Neural cell (in vitro differentiated cells): ENCODE measurements around the gene REL. TPM values are rescaled to one million over a fixed set of nuclear protein-coding genes. Genes with fewer than 3 reads are reported as not detected.
A peak's percentile ranks its signal among the peaks of the same experiment; 100 is the strongest.

ENCODE experiments used
- H2AFZ ChIP-seq: fragments of 200-600, 300-800 bp; sonication (generic), shearing (Covaris generic); 2 replicates; pipeline ENCODE4 v1.6.0; 2014; ENCODE audit warnings: low read depth, mild to moderate bottlenecking, antibody characterized with exemption, low read length, moderate library complexity
- H3F3A ChIP-seq: fragments of 200-600 bp; shearing (Covaris generic); 2 replicates; pipeline ENCODE4 v1.6.1; 2016; ENCODE audit warnings: mild to moderate bottlenecking, moderate library complexity, mixed read lengths, antibody characterized with exemption, low read length; ENCODE audit not compliant: insufficient read depth, poor library complexity, severe bottlenecking
- H3K27ac ChIP-seq: fragments of 200-600, 300-800 bp; sonication (generic), shearing (Covaris generic); 2 replicates; pipeline ENCODE4 v1.5.1; 2014; ENCODE audit warnings: mild to moderate bottlenecking, low read length, moderate library complexity
- H3K27me3 ChIP-seq: fragments of 300-800, 200-600 bp; sonication (generic), shearing (Covaris generic); 2 replicates; pipeline ENCODE4 v1.6.0; 2014; ENCODE audit warnings: mild to moderate bottlenecking, low read depth, low read length, moderate library complexity; ENCODE audit not compliant: insufficient read depth
- H3K36me3 ChIP-seq: fragments of 300-800, 200-600 bp; sonication (generic), shearing (Covaris generic); 2 replicates; pipeline ENCODE4 v1.5.1; 2014; ENCODE audit warnings: mild to moderate bottlenecking, antibody characterized with exemption, low read length, moderate library complexity; ENCODE audit not compliant: insufficient read depth
- H3K4me2 ChIP-seq: fragments of 300-800, 200-600 bp; sonication (generic), shearing (Covaris generic); 2 replicates; pipeline ENCODE4 v1.6.0; 2014; ENCODE audit warnings: mild to moderate bottlenecking, low read length
- H3K4me3 ChIP-seq: fragments of 300-800, 200-600 bp; sonication (generic), shearing (Covaris generic); 2 replicates; pipeline ENCODE4 v1.5.1; 2014; ENCODE audit warnings: mild to moderate bottlenecking, low read length, moderate library complexity
- H3K79me2 ChIP-seq: fragments of 200-600 bp; shearing (Covaris generic); replicated peaks from 2 replicates; pipeline ENCODE4 v1.6.0; 2014; ENCODE audit warnings: mild to moderate bottlenecking, low read length, moderate library complexity; ENCODE audit not compliant: insufficient read depth
- H3K9ac ChIP-seq: fragments of 300-800, 200-600 bp; sonication (generic), shearing (Covaris generic); 2 replicates; pipeline ENCODE4 v1.6.1; 2016; ENCODE audit warnings: mild to moderate bottlenecking, low read length, mixed read lengths
- H3K9me2 ChIP-seq: fragments of 200-600 bp; shearing (Covaris generic); 2 replicates; pipeline ENCODE4 v1.6.1; 2016; ENCODE audit warnings: mild to moderate bottlenecking, low read length, mixed read lengths; ENCODE audit not compliant: insufficient read depth
- H3K9me3 ChIP-seq: fragments of 200-600, 300-800 bp; sonication (generic), shearing (Covaris generic); 2 replicates; pipeline ENCODE4 v1.6.1; 2016; ENCODE audit warnings: mild to moderate bottlenecking, mixed run types, low read length, moderate library complexity, mixed read lengths
- H4K20me1 ChIP-seq: fragments of 200-600 bp; shearing (Covaris generic); 2 replicates; pipeline ENCODE4 v1.6.1; 2016; ENCODE audit warnings: mild to moderate bottlenecking, mixed run types; ENCODE audit not compliant: insufficient read depth
- CTCF ChIP-seq: fragments of 450-650 bp; IDR thresholded peaks from 2 replicates; pipeline ENCODE4 v1.5.1; 2014; ENCODE audit warnings: antibody characterized with exemption, mild to moderate bottlenecking, moderate library complexity; ENCODE audit not compliant: poor library complexity, severe bottlenecking
- EP300 ChIP-seq: fragments of 450-650 bp; conservative IDR thresholded peaks from 2 replicates; pipeline ENCODE4 v1.6.1; 2014; ENCODE audit warnings: antibody characterized with exemption, mild to moderate bottlenecking, moderate library complexity; ENCODE audit not compliant: poor library complexity, severe bottlenecking
- EZH2 ChIP-seq: fragments of 200-600, 300-800 bp; shearing (Covaris generic), sonication (generic); IDR thresholded peaks from 2 replicates; pipeline ENCODE4 v1.6.1; 2014; ENCODE audit warnings: antibody characterized with exemption, low read length, borderline replicate concordance, mild to moderate bottlenecking; ENCODE audit not compliant: insufficient read depth, poor library complexity, severe bottlenecking
- MXI1 ChIP-seq: fragments of 450-650 bp; conservative IDR thresholded peaks from 2 replicates; pipeline ENCODE4 v1.6.1; 2014; ENCODE audit warnings: antibody characterized with exemption, mild to moderate bottlenecking; ENCODE audit not compliant: poor library complexity, severe bottlenecking
- POLR2AphosphoS5 ChIP-seq: IDR thresholded peaks from 2 replicates; pipeline ENCODE4 v1.6.1; 2012
- RAD21 ChIP-seq: fragments of 450-650 bp; conservative IDR thresholded peaks from 2 replicates; pipeline ENCODE4 v1.6.1; 2014; ENCODE audit warnings: antibody characterized with exemption, mild to moderate bottlenecking, moderate library complexity
- REST ChIP-seq: IDR thresholded peaks from 2 replicates; pipeline ENCODE4 v1.6.1; 2012; ENCODE audit warnings: borderline replicate concordance
- SMC3 ChIP-seq: fragments of 450-650 bp; conservative IDR thresholded peaks from 2 replicates; pipeline ENCODE4 v1.6.1; 2014; ENCODE audit warnings: antibody characterized with exemption, mild to moderate bottlenecking, moderate library complexity; ENCODE audit not compliant: poor library complexity
- polyA plus RNA-seq: library from polyadenylated mRNA; depleted of rRNA; stranded (reverse); fragments of >200 nt; gene quantifications from 2 replicates; pipeline ENCODE4 v1.2.3, GENCODE V29; 2014

The REL gene
- polyA plus RNA-seq, 1 donor from 2014 or later = 1.9 TPM

GRCh38 chr2:60875520-60875919, 5.9 kb upstream of the REL start:
- H3K9me2 ChIP-seq = no peaks in the 10 kb centered on the region
- no peak overlapping the region for H3K27ac ChIP-seq
- H3K27me3 ChIP-seq = no peaks in the 10 kb centered on the region
- no peak overlapping the region for H3K4me3 ChIP-seq
- H3K36me3 ChIP-seq = no peaks in the 10 kb centered on the region
- no peaks in the 10 kb centered on the region for H4K20me1 ChIP-seq
- TF ChIP-seq CTCF (no peak), POLR2AphosphoS5 (no peak)
- H3K79me2 ChIP-seq = no peaks in the 10 kb centered on the region
- no peak overlapping the region for H3K4me2 ChIP-seq
- no peaks in the 10 kb centered on the region for H3F3A ChIP-seq
- no peak overlapping the region for H2AFZ ChIP-seq
- no peak overlapping the region for H3K9ac ChIP-seq
- H3K9me3 ChIP-seq = no peaks in the 10 kb centered on the region

GRCh38 chr2:60880643-60881046, 729 bp upstream of the REL start:
- Histone ChIP-seq H4K20me1 (no peaks in the 10 kb centered on the region), H3K27me3 (no peaks in the 10 kb centered on the region), H3K27ac (peak overlapping the region; percentile 56), H3K9ac (peak overlapping the region; percentile 86), H3K36me3 (no peaks in the 10 kb centered on the region), H3F3A (no peaks in the 10 kb centered on the region), H3K4me2 (peak overlapping the region; percentile 31), H3K4me3 (peak overlapping the region; percentile 92), H2AFZ (peak overlapping the region; percentile 95), H3K9me3 (no peaks in the 10 kb centered on the region), H3K79me2 (peaks cover 18% of the 10 kb centered on the region), H3K9me2 (no peaks in the 10 kb centered on the region)
- TF ChIP-seq CTCF = peak; percentile 36
- no peak for TF ChIP-seq EZH2
- TF ChIP-seq MXI1 = no peak
- TF ChIP-seq EP300 = no peak

- Histone ChIP-seq H3K9me3 (no peaks in the 10 kb centered on the region), H3K27ac (no peak overlapping the region), H2AFZ (no peak overlapping the region), H3K9ac (no peak overlapping the region), H3F3A (no peaks in the 10 kb centered on the region), H3K4me3 (peak overlapping the region; percentile 92), H3K27me3 (no peaks in the 10 kb centered on the region), H3K9me2 (no peaks in the 10 kb centered on the region), H3K79me2 (peaks cover 24% of the 10 kb centered on the region), H3K36me3 (no peaks in the 10 kb centered on the region), H3K4me2 (peak overlapping the region; percentile 44), H4K20me1 (no peaks in the 10 kb centered on the region)
- TF ChIP-seq SMC3 (no peak), RAD21 (no peak), EZH2 (no peak), MXI1 (no peak), POLR2AphosphoS5 (no peak), CTCF (no peak), REST (no peak), EP300 (no peak)
Observed at GRCh38 chr2:60882971-60883753, 1.8 kb downstream of the REL start.
